ENCODE measurements around the gene WDR48. TPM values are rescaled to one million over a fixed set of nuclear protein-coding genes. Genes with fewer than 3 reads are reported as not detected.
A peak's percentile ranks its signal among the peaks of the same experiment; 100 is the strongest.

WDR48 gene
- total RNA-seq, 3 donors from 2014 or later (not counting 1 experiment from before 2014, with no cell fraction given): 89.1 to 101 (median 91.5) TPM

DNA sequence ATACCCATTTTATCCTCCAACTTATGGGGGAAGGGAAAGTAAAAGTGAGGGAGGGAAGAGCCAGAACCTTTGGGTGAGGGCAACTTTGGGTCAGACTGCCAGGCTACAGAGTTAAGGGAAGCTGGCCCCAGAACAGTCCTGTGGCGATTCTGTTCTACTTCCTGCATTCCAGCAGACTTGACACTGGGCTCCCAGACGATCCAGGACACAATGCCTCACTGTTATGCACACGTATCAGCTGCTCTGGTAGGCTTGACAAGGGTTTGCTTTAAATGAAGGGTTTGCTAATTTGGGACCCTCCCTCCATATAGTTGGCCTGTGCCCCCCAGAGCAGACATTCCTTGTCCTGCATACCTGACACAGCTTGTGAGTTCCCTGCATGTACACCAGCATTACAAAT, 45.0 kb downstream of the WDR48 start:
- ATAC-seq (no peak), DNase-seq (no peak)
- Mint-ChIP-seq H3K27ac (no peak overlapping the region), H3K9me3 (no peaks in the 10 kb centered on the region), H3K4me1 (peaks cover 0 to 11% of the 10 kb centered on the region in 2 donors), H3K4me3 (no peak overlapping the region), H3K27me3 (ENCODE audit: low read depth in 2 of 2) (no peaks in the 10 kb centered on the region), H3K36me3 (peaks cover 23% of the 10 kb centered on the region)
- H3K36me3 ChIP-seq (ENCODE audit: control insufficient read depth, insufficient read depth, low read length): peaks cover 58% of the 10 kb centered on the region
- H3K9me3 ChIP-seq (ENCODE audit: control insufficient read depth, insufficient read depth, low read length): no peaks in the 10 kb centered on the region
- TF ChIP-seq, protein P1, sequence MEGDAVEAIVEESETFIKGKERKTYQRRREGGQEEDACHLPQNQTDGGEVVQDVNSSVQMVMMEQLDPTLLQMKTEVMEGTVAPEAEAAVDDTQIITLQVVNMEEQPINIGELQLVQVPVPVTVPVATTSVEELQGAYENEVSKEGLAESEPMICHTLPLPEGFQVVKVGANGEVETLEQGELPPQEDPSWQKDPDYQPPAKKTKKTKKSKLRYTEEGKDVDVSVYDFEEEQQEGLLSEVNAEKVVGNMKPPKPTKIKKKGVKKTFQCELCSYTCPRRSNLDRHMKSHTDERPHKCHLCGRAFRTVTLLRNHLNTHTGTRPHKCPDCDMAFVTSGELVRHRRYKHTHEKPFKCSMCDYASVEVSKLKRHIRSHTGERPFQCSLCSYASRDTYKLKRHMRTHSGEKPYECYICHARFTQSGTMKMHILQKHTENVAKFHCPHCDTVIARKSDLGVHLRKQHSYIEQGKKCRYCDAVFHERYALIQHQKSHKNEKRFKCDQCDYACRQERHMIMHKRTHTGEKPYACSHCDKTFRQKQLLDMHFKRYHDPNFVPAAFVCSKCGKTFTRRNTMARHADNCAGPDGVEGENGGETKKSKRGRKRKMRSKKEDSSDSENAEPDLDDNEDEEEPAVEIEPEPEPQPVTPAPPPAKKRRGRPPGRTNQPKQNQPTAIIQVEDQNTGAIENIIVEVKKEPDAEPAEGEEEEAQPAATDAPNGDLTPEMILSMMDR (IDR thresholded peaks at IDR 0.05): no peak
- no peak overlapping the region for H3K27ac ChIP-seq (ENCODE audit: low read length)
- no peak overlapping the region for H3K4me3 ChIP-seq (ENCODE audit: low read length)
- 84% methylated on average over 3 of the region's 3 CpGs for WGBS (ENCODE audit: insufficient coverage)
- no peaks in the 10 kb centered on the region for H3K27me3 ChIP-seq (ENCODE audit: control insufficient read depth, insufficient read depth, low read length)
- peaks cover 5% of the 10 kb centered on the region for H3K4me1 ChIP-seq (ENCODE audit: control insufficient read depth, insufficient read depth, low read length)
- intact Hi-C loops (cut with micrococcal nuclease): no loop called here

DNA sequence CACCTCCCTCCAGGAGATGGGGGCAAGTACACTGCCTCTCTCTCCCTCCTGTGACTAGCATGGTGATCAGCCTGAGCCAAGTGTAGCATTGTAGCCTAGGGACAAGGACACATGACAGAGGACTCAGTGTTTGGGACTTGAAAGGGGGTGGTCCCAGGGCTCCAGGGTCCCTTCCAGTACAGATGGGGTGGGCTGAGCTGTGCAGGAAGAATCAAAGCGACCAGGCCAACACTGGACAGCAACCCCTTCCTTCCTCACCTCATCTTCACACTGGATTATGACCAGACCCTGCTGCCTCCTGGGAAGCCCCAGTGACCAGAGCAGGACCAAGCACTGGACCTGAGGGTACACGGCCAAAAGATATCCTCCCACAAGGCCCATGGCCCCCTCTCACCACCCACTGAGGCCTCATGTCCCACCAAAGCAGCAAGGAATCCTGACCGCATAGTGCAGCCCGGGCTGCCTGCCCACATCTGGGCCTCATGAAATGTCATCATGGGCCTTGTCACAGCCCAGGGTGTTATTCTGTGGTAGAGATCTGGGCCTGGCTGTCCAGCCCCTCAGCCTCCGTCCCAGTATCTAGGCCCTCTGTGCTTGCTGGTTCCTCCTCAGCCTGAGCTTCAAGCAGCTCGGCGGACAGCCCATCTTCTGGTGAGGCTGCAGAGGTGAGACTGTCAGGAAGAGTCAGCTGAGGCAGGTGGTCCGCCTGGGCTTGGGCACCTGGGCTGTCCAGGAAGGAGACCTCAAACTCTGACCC, 46.1 kb downstream of the WDR48 start:
- Mint-ChIP-seq H3K36me3 (peaks cover 16% of the 10 kb centered on the region), H3K27ac (no peak overlapping the region)
- WGBS (ENCODE audit: insufficient coverage): 93% methylated on average over 8 of the region's 8 CpGs

GRCh38 chr3:39098473-39099000, 46.7 kb downstream of the WDR48 start:
- H3K27me3 Mint-ChIP-seq (ENCODE audit: low read depth in 2 of 2): no peaks in the 10 kb centered on the region
- DNase-seq (no peak), ATAC-seq (peak in 1 of 3 donors; percentile 1)
- H3K4me3 Mint-ChIP-seq: no peak overlapping the region
- Histone ChIP-seq H3K27ac (ENCODE audit: low read length) (no peak overlapping the region), H3K27me3 (ENCODE audit: control insufficient read depth, insufficient read depth, low read length) (no peaks in the 10 kb centered on the region), H3K9me3 (ENCODE audit: control insufficient read depth, insufficient read depth, low read length) (no peaks in the 10 kb centered on the region), H3K4me3 (ENCODE audit: low read length) (no peak overlapping the region), H3K4me1 (ENCODE audit: control insufficient read depth, insufficient read depth, low read length) (peaks cover 5% of the 10 kb centered on the region), H3K36me3 (ENCODE audit: control insufficient read depth, insufficient read depth, low read length) (peaks cover 46% of the 10 kb centered on the region)
- 97% methylated on average over 8 of the region's 8 CpGs for WGBS (ENCODE audit: insufficient coverage)
- no peak overlapping the region for H3K27ac Mint-ChIP-seq
- intact Hi-C loops (cut with micrococcal nuclease): no loop called here
- H3K4me1 Mint-ChIP-seq: peaks cover 0 to 20% of the 10 kb centered on the region in 2 donors
- TF ChIP-seq, protein P1 (IDR thresholded peaks at IDR 0.05): no peak
- no peaks in the 10 kb centered on the region for H3K9me3 Mint-ChIP-seq
- peaks cover 15% of the 10 kb centered on the region for H3K36me3 Mint-ChIP-seq

More for the DNA sequence above, 46.1 kb downstream of the WDR48 start:
- ATAC-seq (peak in 2 of 3 donors; percentile 3 to 12), DNase-seq (no peak)
- no peaks in the 10 kb centered on the region for H3K27me3 Mint-ChIP-seq (ENCODE audit: low read depth in 2 of 2)
- Histone ChIP-seq H3K4me3 (ENCODE audit: low read length) (no peak overlapping the region), H3K36me3 (ENCODE audit: control insufficient read depth, insufficient read depth, low read length) (peaks cover 47% of the 10 kb centered on the region), H3K4me1 (ENCODE audit: control insufficient read depth, insufficient read depth, low read length) (peaks cover 5% of the 10 kb centered on the region), H3K27ac (ENCODE audit: low read length) (no peak overlapping the region), H3K27me3 (ENCODE audit: control insufficient read depth, insufficient read depth, low read length) (no peaks in the 10 kb centered on the region), H3K9me3 (ENCODE audit: control insufficient read depth, insufficient read depth, low read length) (no peaks in the 10 kb centered on the region)
- TF ChIP-seq, protein P1 (IDR thresholded peaks at IDR 0.05): no peak
- no peak overlapping the region for H3K4me3 Mint-ChIP-seq
- peaks cover 0 to 19% of the 10 kb centered on the region in 2 donors for H3K4me1 Mint-ChIP-seq
- no peaks in the 10 kb centered on the region for H3K9me3 Mint-ChIP-seq
- intact Hi-C loops (cut with micrococcal nuclease): no loop called here
